Uterine smooth muscle cell (primary cell): Measurements from ENCODE around the gene PLGLB1. TPM values are rescaled to one million over a fixed set of nuclear protein-coding genes. Genes with fewer than 3 reads are reported as not detected.

Experiments used
- total RNA-seq: library from RNA; depleted of rRNA; stranded (reverse); fragments of >200 nt; gene quantifications from 2 replicates; pipeline ENCODE4 v1.2.3, GENCODE V29; 2014

The PLGLB1 gene
- 0.22 and 0.50 TPM in 2 replicates for total RNA-seq

DNA sequence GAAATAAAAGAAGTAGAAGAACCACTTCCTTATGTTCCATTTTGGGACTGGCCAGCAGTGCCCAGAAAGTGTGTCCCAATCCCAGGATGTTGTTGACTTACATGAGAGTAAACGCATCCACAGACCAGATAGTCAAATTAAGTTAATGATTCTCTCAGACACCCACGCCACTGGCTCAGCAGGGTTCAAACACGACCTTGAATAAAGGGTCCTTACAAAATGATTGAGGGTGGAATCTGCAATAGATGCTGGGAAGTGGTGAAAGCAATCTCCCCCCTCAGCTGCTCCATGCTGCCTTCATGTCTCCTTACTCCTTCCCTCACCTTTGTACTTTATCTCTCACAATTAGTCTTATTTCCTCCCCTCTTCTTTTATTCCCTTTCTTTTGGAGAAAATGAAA lies at the start of gene PLGLB1:
Gene PLGLB1 (minus strand): TSS at position 101 of the 400 bp plus-strand sequence. CDS start 61 bp downstream, at position 40.

Other genes with a start within 250 kb of the PLGLB1 start
- not detected in 2 replicates for gene CD8A, start 230.9 kb downstream of the PLGLB1 start, total RNA-seq
- gene CD8B, start 160.0 kb downstream of the PLGLB1 start, total RNA-seq: not detected in 2 replicates
- gene RGPD1, start 79.7 kb downstream of the PLGLB1 start, total RNA-seq: 0.33 and 2.9 TPM in 2 replicates